ENCODE data around the gene PCYT2. TPM values are rescaled to one million over a fixed set of nuclear protein-coding genes. Genes with fewer than 3 reads are reported as not detected.

PCYT2 gene
- total and polyA plus RNA-seq, 4 donors = 14.6 to 33.2 (median 25.4) TPM

GRCh38 chr17:81904600-81905423, 6.4 kb downstream of the PCYT2 start:
- intact Hi-C loops (cut with DNase I) = no loop called here
- no peaks in the 10 kb centered on the region for H3K27me3 ChIP-seq (ENCODE audit: control insufficient read depth in 1 of 2, insufficient read depth in 2 of 2, low read length in 1 of 2)
- no peaks in the 10 kb centered on the region for H3K4me1 ChIP-seq (ENCODE audit: control insufficient read depth in 1 of 2, insufficient read depth in 2 of 2, low read length in 2 of 2)
- no peak for ATAC-seq (ENCODE audit: low FRiP score)
- no peak overlapping the region for H3K4me3 ChIP-seq (ENCODE audit: low read length in 2 of 2)
- no peak for DNase-seq
- H3K9me3 ChIP-seq (ENCODE audit: control insufficient read depth, low read length) = no peaks in the 10 kb centered on the region
- no peak overlapping the region for H3K27ac ChIP-seq (ENCODE audit: low read depth in 1 of 2, low read length in 2 of 2)
- 91 to 93% methylated on average over 27 to 28 of the region's 28 CpGs for WGBS, 2 donors
- H3K36me3 ChIP-seq (ENCODE audit: control insufficient read depth in 1 of 2, insufficient read depth in 2 of 2, low read length in 1 of 2) = peaks cover 0 to 2% of the 10 kb centered on the region in 2 donors

- intact Hi-C loops (cut with DNase I) = no loop called here
- no peak overlapping the region for H3K27ac ChIP-seq (ENCODE audit: low read depth in 1 of 2, low read length in 2 of 2)
- WGBS, 2 donors = 93 to 95% methylated on average over 24 of the region's 24 CpGs
- H3K27me3 ChIP-seq (ENCODE audit: control insufficient read depth in 1 of 2, insufficient read depth in 2 of 2, low read length in 1 of 2) = no peaks in the 10 kb centered on the region
- no peak for DNase-seq
- H3K4me3 ChIP-seq (ENCODE audit: low read length in 2 of 2) = no peak overlapping the region
- no peaks in the 10 kb centered on the region for H3K4me1 ChIP-seq (ENCODE audit: control insufficient read depth in 1 of 2, insufficient read depth in 2 of 2, low read length in 2 of 2)
- peaks cover 0 to 2% of the 10 kb centered on the region in 2 donors for H3K36me3 ChIP-seq (ENCODE audit: control insufficient read depth in 1 of 2, insufficient read depth in 2 of 2, low read length in 1 of 2)
- H3K9me3 ChIP-seq (ENCODE audit: control insufficient read depth, low read length) = no peaks in the 10 kb centered on the region
- ATAC-seq (ENCODE audit: low FRiP score) = no peak
These were observed 7.2 kb downstream of the PCYT2 start for GRCh38 chr17:81903896-81904599.

GRCh38 chr17:81903415-81903831, 7.8 kb downstream of the PCYT2 start:
- DNase-seq (no peak), ATAC-seq (ENCODE audit: low FRiP score) (no peak)
- no peaks in the 10 kb centered on the region for H3K27me3 ChIP-seq (ENCODE audit: control insufficient read depth in 1 of 2, insufficient read depth in 2 of 2, low read length in 1 of 2)
- H3K36me3 ChIP-seq (ENCODE audit: control insufficient read depth in 1 of 2, insufficient read depth in 2 of 2, low read length in 1 of 2) = peaks cover 0 to 2% of the 10 kb centered on the region in 2 donors
- intact Hi-C loops (cut with DNase I) = no loop called here
- no peak overlapping the region for H3K4me3 ChIP-seq (ENCODE audit: low read length in 2 of 2)
- H3K9me3 ChIP-seq (ENCODE audit: control insufficient read depth, low read length) = no peaks in the 10 kb centered on the region
- WGBS, 2 donors = 95% methylated on average over 10 of the region's 10 CpGs
- no peaks in the 10 kb centered on the region for H3K4me1 ChIP-seq (ENCODE audit: control insufficient read depth in 1 of 2, insufficient read depth in 2 of 2, low read length in 2 of 2)
- H3K27ac ChIP-seq (ENCODE audit: low read depth in 1 of 2, low read length in 2 of 2) = no peak overlapping the region

- no peaks in the 10 kb centered on the region for H3K4me1 ChIP-seq (ENCODE audit: control insufficient read depth in 1 of 2, insufficient read depth in 2 of 2, low read length in 2 of 2)
- peaks cover 0 to 2% of the 10 kb centered on the region in 2 donors for H3K36me3 ChIP-seq (ENCODE audit: control insufficient read depth in 1 of 2, insufficient read depth in 2 of 2, low read length in 1 of 2)
- ATAC-seq (ENCODE audit: low FRiP score) = no peak
- peak in 1 of 2 donors; percentile 78 for DNase-seq
- no peak overlapping the region for H3K4me3 ChIP-seq (ENCODE audit: low read length in 2 of 2)
- H3K27ac ChIP-seq (ENCODE audit: low read depth in 1 of 2, low read length in 2 of 2) = no peak overlapping the region
- WGBS, 2 donors = 52 to 56% methylated on average over 47 of the region's 47 CpGs
- H3K27me3 ChIP-seq (ENCODE audit: control insufficient read depth in 1 of 2, insufficient read depth in 2 of 2, low read length in 1 of 2) = no peaks in the 10 kb centered on the region
- no peaks in the 10 kb centered on the region for H3K9me3 ChIP-seq (ENCODE audit: control insufficient read depth, low read length)
- intact Hi-C loops (cut with DNase I) = no loop called here
These were observed 8.4 kb downstream of the PCYT2 start for GRCh38 chr17:81902653-81903414.

GRCh38 chr17:81902023-81902652, 9.1 kb downstream of the PCYT2 start, which contains the start of gene NPB:
Gene NPB, plus strand, starts transcription at chr17:81902238. Its CDS starts 40 bp downstream, at chr17:81902278.
- H3K4me1 ChIP-seq (ENCODE audit: control insufficient read depth in 1 of 2, insufficient read depth in 2 of 2, low read length in 2 of 2) = no peaks in the 10 kb centered on the region
- H3K36me3 ChIP-seq (ENCODE audit: control insufficient read depth in 1 of 2, insufficient read depth in 2 of 2, low read length in 1 of 2) = peaks cover 0 to 2% of the 10 kb centered on the region in 2 donors
- no peaks in the 10 kb centered on the region for H3K9me3 ChIP-seq (ENCODE audit: control insufficient read depth, low read length)
- WGBS, 2 donors = 1 to 2% methylated on average over 37 to 79 of the region's 79 CpGs
- H3K27me3 ChIP-seq (ENCODE audit: control insufficient read depth in 1 of 2, insufficient read depth in 2 of 2, low read length in 1 of 2) = no peaks in the 10 kb centered on the region
- no peak within 1 kb of the TSS for H3K27ac ChIP-seq (ENCODE audit: low read depth in 1 of 2, low read length in 2 of 2)
- intact Hi-C loops (cut with DNase I) = no loop called here
- DNase-seq = peak in 1 of 2 donors; percentile 79
- peak; percentile 30 for ATAC-seq (ENCODE audit: low FRiP score)
- peak within 1 kb of the TSS in 1 of 2 donors; percentile 3 for H3K4me3 ChIP-seq (ENCODE audit: low read length in 2 of 2)

- DNase-seq (no peak), ATAC-seq (ENCODE audit: low FRiP score) (no peak)
- Histone ChIP-seq H3K4me1 (ENCODE audit: control insufficient read depth in 1 of 2, insufficient read depth in 2 of 2, low read length in 2 of 2) (no peaks in the 10 kb centered on the region), H3K27ac (ENCODE audit: low read depth in 1 of 2, low read length in 2 of 2) (no peak overlapping the region), H3K27me3 (ENCODE audit: control insufficient read depth in 1 of 2, insufficient read depth in 2 of 2, low read length in 1 of 2) (no peaks in the 10 kb centered on the region), H3K9me3 (ENCODE audit: control insufficient read depth, low read length) (no peaks in the 10 kb centered on the region), H3K4me3 (ENCODE audit: low read length in 2 of 2) (no peak overlapping the region), H3K36me3 (ENCODE audit: control insufficient read depth in 1 of 2, insufficient read depth in 2 of 2, low read length in 1 of 2) (peaks cover 0 to 4% of the 10 kb centered on the region in 2 donors)
- 47 to 50% methylated on average over 21 of the region's 21 CpGs for WGBS, 2 donors
- intact Hi-C loops (cut with DNase I) = no loop called here
These were observed 9.8 kb downstream of the PCYT2 start for GRCh38 chr17:81901167-81902022.

- WGBS, 2 donors = 78 to 80% methylated on average over 18 of the region's 18 CpGs
- no peaks in the 10 kb centered on the region for H3K4me1 ChIP-seq (ENCODE audit: control insufficient read depth in 1 of 2, insufficient read depth in 2 of 2, low read length in 2 of 2)
- H3K36me3 ChIP-seq (ENCODE audit: control insufficient read depth in 1 of 2, insufficient read depth in 2 of 2, low read length in 1 of 2) = peaks cover 0 to 4% of the 10 kb centered on the region in 2 donors
- no peak overlapping the region for H3K4me3 ChIP-seq (ENCODE audit: low read length in 2 of 2)
- H3K27ac ChIP-seq (ENCODE audit: low read depth in 1 of 2, low read length in 2 of 2) = no peak overlapping the region
- ATAC-seq (ENCODE audit: low FRiP score) (no peak), DNase-seq (no peak)
- intact Hi-C loops (cut with DNase I) = no loop called here
- H3K9me3 ChIP-seq (ENCODE audit: control insufficient read depth, low read length) = no peaks in the 10 kb centered on the region
- no peaks in the 10 kb centered on the region for H3K27me3 ChIP-seq (ENCODE audit: control insufficient read depth in 1 of 2, insufficient read depth in 2 of 2, low read length in 1 of 2)
These were observed 10.9 kb downstream of the PCYT2 start for GRCh38 chr17:81900181-81900820.
